GM12878 (cell line): ENCODE data around the gene SLC30A7. TPM values are rescaled to one million over a fixed set of nuclear protein-coding genes. Genes with fewer than 3 reads are reported as not detected.

ENCODE experiments used
- ATAC-seq: fragments of 200-7000 bp; cut with Tn5 transposase; 3 replicates; pipeline ENCODE4 v1.9.1; 2020; ENCODE audit warnings: mild to moderate bottlenecking, moderate library complexity
- BruUV-seq: library from RNA; stranded (reverse); fragments of 400-500 nt; replicated peaks from 2 replicates; lab custom pipeline; 2021; lab: Mats Ljungman, UMichigan
- CTCF ChIA-PET: fragments of 300-600 bp; sonication (Branson Sonifier 250); formaldehyde crosslinking; extraction: SDS; loops from one replicate; lab custom pipeline; 2021; ENCODE audit warnings: inconsistent platforms; lab: Yijun Ruan, JAX
- POLR2A ChIA-PET: fragments of 350-600 bp; formaldehyde crosslinking; extraction: SDS; loops from one replicate; lab custom pipeline; 2021; ENCODE audit warnings: inconsistent platforms; lab: Charles Lee
- RAD21 ChIA-PET: fragments of 300-600 bp; sonication (Branson Sonifier 250); formaldehyde crosslinking; loops from one replicate; lab custom pipeline; 2023; ENCODE audit warnings: antibody characterized with exemption; ENCODE audit not compliant: unreplicated experiment; lab: Charles Lee
- SMC1A ChIA-PET: fragments of 300-600 bp; sonication (Branson Sonifier 250); formaldehyde crosslinking; loops from one replicate; lab custom pipeline; 2023; ENCODE audit not compliant: unreplicated experiment, uncharacterized antibody; lab: Charles Lee
- DNase-seq: peaks from one replicate; pipeline ENCODE4 v3.0.0-alpha.2; 2011; ENCODE audit warnings: low read depth, low spot score
- FAIRE-seq: peaks from 3 replicates; lab custom pipeline; 2011; peaks lifted over from hg19 to GRCh38; lab: Jason Lieb, UNC
- H2AFZ ChIP-seq: 2 replicates; pipeline ENCODE4 v1.6.0; 2011; ENCODE audit warnings: low read depth, low read length, control low read depth; ENCODE audit not compliant: control insufficient read depth
- H3K27ac ChIP-seq: 2 replicates; pipeline ENCODE4 v1.5.1; 2011; ENCODE audit warnings: control low read depth; ENCODE audit not compliant: control insufficient read depth, insufficient read depth
- H3K27me3 ChIP-seq, 2 experiments: replicated peaks in 1 of 2; 2 replicates each; pipeline versions ENCODE4 v1.6.0 to v1.6.1; 2011; ENCODE audit warnings: low read length in 1 of 2; ENCODE audit not compliant: control insufficient read depth in 2 of 2, insufficient read depth in 2 of 2
- H3K36me3 ChIP-seq, 2 experiments: 2 replicates each; pipeline ENCODE4 v1.5.1; 2011; ENCODE audit warnings: low read length in 1 of 2; ENCODE audit not compliant: control insufficient read depth in 2 of 2, insufficient read depth in 2 of 2
- H3K4me1 ChIP-seq: 2 replicates; pipeline ENCODE4 v1.6.1; 2011; ENCODE audit warnings: mild to moderate bottlenecking, low read length, moderate library complexity, mixed read lengths; ENCODE audit not compliant: control insufficient read depth, insufficient read depth
- H3K4me2 ChIP-seq: 2 replicates; pipeline ENCODE4 v1.6.0; 2011; ENCODE audit warnings: control low read depth; ENCODE audit not compliant: control insufficient read depth, insufficient read depth
- H3K4me3 ChIP-seq: fragments of 200-600 bp; sonication (generic); 2 replicates; pipeline ENCODE4 v1.5.1; 2016
- H3K79me2 ChIP-seq: 2 replicates; pipeline ENCODE4 v1.6.0; 2011; ENCODE audit warnings: low read length; ENCODE audit not compliant: control insufficient read depth, insufficient read depth
- H3K9ac ChIP-seq: 2 replicates; pipeline ENCODE4 v1.8.0; 2011; ENCODE audit warnings: low read length, control low read depth, mixed read lengths; ENCODE audit not compliant: control insufficient read depth, insufficient read depth
- H3K9me3 ChIP-seq: replicated peaks from 3 replicates; pipeline ENCODE4 v1.5.1; 2011; ENCODE audit warnings: mild to moderate bottlenecking, low read length; ENCODE audit not compliant: control insufficient read depth, insufficient read depth
- H4K20me1 ChIP-seq: 2 replicates; pipeline ENCODE4 v1.6.0; 2011; ENCODE audit not compliant: control insufficient read depth, insufficient read depth
- HDAC2 ChIP-seq: fragments of 200-600 bp; sonication (generic); IDR thresholded peaks from 2 replicates; pipeline ENCODE4 v1.6.1; 2017
- IKZF2 ChIP-seq, 2 experiments: fragments of 450-650 bp; IDR thresholded peaks; 2 replicates each; pipeline ENCODE4 v1.6.1; 2017; ENCODE audit warnings: mild to moderate bottlenecking in 2 of 2, moderate library complexity in 2 of 2
- KAT2A ChIP-seq: conservative IDR thresholded peaks from 2 replicates; pipeline ENCODE4 v1.6.1; 2011; ENCODE audit warnings: low read depth, low read length; ENCODE audit not compliant: control insufficient read depth
- MYC ChIP-seq: IDR thresholded peaks from 2 replicates; pipeline ENCODE4 v1.6.1; 2011; ENCODE audit warnings: mild to moderate bottlenecking, low read length, moderate library complexity, inconsistent platforms; ENCODE audit not compliant: insufficient read depth, insufficient replicate concordance, insufficient read length, severe bottlenecking
- POLR2AphosphoS2 ChIP-seq: IDR thresholded peaks from 2 replicates; pipeline ENCODE4 v1.6.1; 2011; ENCODE audit warnings: low read depth, mild to moderate bottlenecking, low read length, improper control_type of control experiment, moderate library complexity
- RUNX3 ChIP-seq: IDR thresholded peaks from 2 replicates; pipeline ENCODE4 v1.6.1; 2012; ENCODE audit warnings: low read length, inconsistent platforms
- SMC3 ChIP-seq: IDR thresholded peaks from 2 replicates; pipeline ENCODE4 v1.6.1; 2011; ENCODE audit warnings: low read length, improper control_type of control experiment, borderline replicate concordance
- TCF7 ChIP-seq: IDR thresholded peaks from 2 replicates; pipeline ENCODE4 v1.6.1; 2014; ENCODE audit warnings: antibody characterized with exemption, borderline replicate concordance
- YY1 ChIP-seq: IDR thresholded peaks from 2 replicates; pipeline ENCODE4 v1.6.1; 2011; ENCODE audit warnings: low read depth, mild to moderate bottlenecking, low read length
- ZNF622 ChIP-seq: fragments of 450-650 bp; IDR thresholded peaks from 2 replicates; pipeline ENCODE4 v1.6.1; 2017; ENCODE audit warnings: mild to moderate bottlenecking, inconsistent platforms
- WGBS: methylation state at CpG from one replicate; pipeline ENCODE4 v1.1.6; 2016; ENCODE audit warnings: low lambda C conversion rate; ENCODE audit not compliant: insufficient replicate concordance, insufficient coverage; ENCODE audit errors: missing lambda C conversion rate; 5-methylcytosine and 5-hydroxymethylcytosine counted together
- in situ Hi-C: fragments of 300-500 bp; cut with MboI; formaldehyde crosslinking; loops from 9 replicates; pipeline ENCODE4 v1.14.3; 2018; ENCODE audit warnings: mixed read lengths
- intact Hi-C: fragments of 100-400 bp; cut with micrococcal nuclease; formaldehyde crosslinking; loops from one replicate; pipeline ENCODE4 v1.14.2; 2022; ENCODE audit not compliant: unreplicated experiment
- polyA plus RNA-seq, 11 experiments: library from polyadenylated mRNA; depleted of rRNA in 4 of 11; unstranded in 6 of 11; stranded (reverse) in 5 of 11; fragments of >200 nt; fragmentation: Nextera tagmentation in 4 of 11; fragmentation: Illumina TruSeq in 1 of 11; extraction: Ambion mirVana in 4 of 11; extraction: Trizol in 1 of 11; gene quantifications; 1 replicate in 1 of 11; 2 replicates in 10 of 11; pipeline versions ENCODE4 v1.2.1 to v1.2.3, GENCODE V29; 2011 to 2016; ENCODE audit warnings: inconsistent platforms in 2 of 11, missing spikeins in 2 of 11, low read depth in 1 of 11
- total RNA-seq, 4 experiments: library from RNA; depleted of rRNA in 3 of 4; stranded (reverse); fragments of >200 nt in 3 of 4; fragmentation: Illumina TruSeq in 1 of 4; extraction: Trizol in 1 of 4; gene quantifications; 2 replicates each; pipeline versions ENCODE4 v1.2.1 to v1.2.3, GENCODE V29; 2013 to 2021
- TF ChIP-seq, protein P1 (sequence below): fragments of 450-650 bp; IDR thresholded peaks from 2 replicates; pipeline ENCODE4 v1.6.1; 2017; ENCODE audit warnings: antibody characterized with exemption, mild to moderate bottlenecking, moderate library complexity
- TF ChIP-seq, protein P2 (sequence below): fragments of 450-650 bp; IDR thresholded peaks from 2 replicates; pipeline ENCODE4 v1.6.1; 2017; ENCODE audit warnings: low read depth, mild to moderate bottlenecking, moderate library complexity
- TF ChIP-seq, protein P3 (sequence below): fragments of 450-650 bp; IDR thresholded peaks from 2 replicates; pipeline ENCODE4 v1.6.1; 2016; ENCODE audit warnings: mild to moderate bottlenecking, moderate library complexity, borderline replicate concordance

The SLC30A7 gene
- total and polyA plus RNA-seq, 10 of the 15 experiments (the other 5 are each of a cell fraction or from before 2014, with no cell fraction given): 4.4 to 23.3 (median 16.9) TPM

DNA sequence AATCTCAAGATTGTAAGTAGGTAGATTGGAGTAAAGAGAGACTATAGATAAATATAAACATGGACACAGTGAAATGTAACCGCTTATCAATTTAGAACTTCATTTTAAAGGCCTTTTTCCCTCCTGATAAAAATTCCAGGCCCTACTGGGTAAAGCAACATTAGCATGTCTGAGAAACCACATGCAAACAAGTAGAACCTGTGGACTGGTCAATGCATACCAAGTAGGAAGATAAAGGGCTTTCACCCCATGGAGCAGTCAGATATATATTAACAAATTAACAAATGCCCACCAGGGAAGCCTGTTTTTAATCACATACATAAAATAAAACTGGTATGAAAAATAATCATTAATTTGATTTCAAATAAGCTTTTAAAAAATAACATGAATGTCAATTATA lies 121.6 kb downstream of the SLC30A7 start (continued):
- TF ChIP-seq, protein P1, sequence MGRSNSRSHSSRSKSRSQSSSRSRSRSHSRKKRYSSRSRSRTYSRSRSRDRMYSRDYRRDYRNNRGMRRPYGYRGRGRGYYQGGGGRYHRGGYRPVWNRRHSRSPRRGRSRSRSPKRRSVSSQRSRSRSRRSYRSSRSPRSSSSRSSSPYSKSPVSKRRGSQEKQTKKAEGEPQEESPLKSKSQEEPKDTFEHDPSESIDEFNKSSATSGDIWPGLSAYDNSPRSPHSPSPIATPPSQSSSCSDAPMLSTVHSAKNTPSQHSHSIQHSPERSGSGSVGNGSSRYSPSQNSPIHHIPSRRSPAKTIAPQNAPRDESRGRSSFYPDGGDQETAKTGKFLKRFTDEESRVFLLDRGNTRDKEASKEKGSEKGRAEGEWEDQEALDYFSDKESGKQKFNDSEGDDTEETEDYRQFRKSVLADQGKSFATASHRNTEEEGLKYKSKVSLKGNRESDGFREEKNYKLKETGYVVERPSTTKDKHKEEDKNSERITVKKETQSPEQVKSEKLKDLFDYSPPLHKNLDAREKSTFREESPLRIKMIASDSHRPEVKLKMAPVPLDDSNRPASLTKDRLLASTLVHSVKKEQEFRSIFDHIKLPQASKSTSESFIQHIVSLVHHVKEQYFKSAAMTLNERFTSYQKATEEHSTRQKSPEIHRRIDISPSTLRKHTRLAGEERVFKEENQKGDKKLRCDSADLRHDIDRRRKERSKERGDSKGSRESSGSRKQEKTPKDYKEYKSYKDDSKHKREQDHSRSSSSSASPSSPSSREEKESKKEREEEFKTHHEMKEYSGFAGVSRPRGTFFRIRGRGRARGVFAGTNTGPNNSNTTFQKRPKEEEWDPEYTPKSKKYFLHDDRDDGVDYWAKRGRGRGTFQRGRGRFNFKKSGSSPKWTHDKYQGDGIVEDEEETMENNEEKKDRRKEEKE: no peak

DNA sequence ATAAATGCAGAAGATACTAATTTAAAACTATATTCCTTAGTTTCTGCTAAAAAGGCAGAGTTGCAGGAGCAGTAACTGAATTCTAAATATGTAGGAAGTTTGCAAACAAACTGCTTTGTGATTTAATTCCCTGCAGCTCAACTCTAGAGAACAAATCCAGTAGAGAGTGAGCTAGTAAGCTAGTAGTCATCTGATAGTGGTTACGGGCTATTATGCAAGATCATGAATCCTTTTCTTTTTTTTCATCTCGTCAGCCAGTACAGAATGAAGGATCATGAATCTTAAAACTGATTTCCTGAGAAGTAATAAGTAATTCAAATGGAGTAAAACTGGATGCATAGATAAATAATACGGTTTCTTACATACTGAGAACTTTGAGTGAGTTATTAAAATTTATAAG lies 126.4 kb downstream of the SLC30A7 start:
- Histone ChIP-seq H3K27me3 (no peaks in the 10 kb centered on the region), H3K9ac (no peak overlapping the region), H3K36me3 (0 out of 4 replicates have a peak, but pooled peaks cover 0 to 3% of the 10 kb centered on the region in 2 experiments), H4K20me1 (no peaks in the 10 kb centered on the region), H3K4me2 (no peak overlapping the region), H3K4me3 (no peak overlapping the region), H3K27ac (no peak overlapping the region), H2AFZ (no peak overlapping the region), H3K79me2 (peaks cover 34% of the 10 kb centered on the region), H3K9me3 (no peaks in the 10 kb centered on the region), H3K4me1 (no peaks in the 10 kb centered on the region; the same call in 1 of the 2 replicates)
- in situ Hi-C loops: no loop called here
- TF ChIP-seq POLR2AphosphoS2: no peak
- TF ChIP-seq MYC: no peak
- TF ChIP-seq, protein P2, sequence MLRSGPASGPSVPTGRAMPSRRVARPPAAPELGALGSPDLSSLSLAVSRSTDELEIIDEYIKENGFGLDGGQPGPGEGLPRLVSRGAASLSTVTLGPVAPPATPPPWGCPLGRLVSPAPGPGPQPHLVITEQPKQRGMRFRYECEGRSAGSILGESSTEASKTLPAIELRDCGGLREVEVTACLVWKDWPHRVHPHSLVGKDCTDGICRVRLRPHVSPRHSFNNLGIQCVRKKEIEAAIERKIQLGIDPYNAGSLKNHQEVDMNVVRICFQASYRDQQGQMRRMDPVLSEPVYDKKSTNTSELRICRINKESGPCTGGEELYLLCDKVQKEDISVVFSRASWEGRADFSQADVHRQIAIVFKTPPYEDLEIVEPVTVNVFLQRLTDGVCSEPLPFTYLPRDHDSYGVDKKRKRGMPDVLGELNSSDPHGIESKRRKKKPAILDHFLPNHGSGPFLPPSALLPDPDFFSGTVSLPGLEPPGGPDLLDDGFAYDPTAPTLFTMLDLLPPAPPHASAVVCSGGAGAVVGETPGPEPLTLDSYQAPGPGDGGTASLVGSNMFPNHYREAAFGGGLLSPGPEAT: no peak
- TF ChIP-seq HDAC2: no peak
- TF ChIP-seq YY1: no peak
- TF ChIP-seq IKZF2 (IDR thresholded peaks at IDR 0.05): no peak
- TF ChIP-seq SMC3: no peak
- no peak for TF ChIP-seq KAT2A
- no peak for TF ChIP-seq TCF7
- TF ChIP-seq, protein P3, sequence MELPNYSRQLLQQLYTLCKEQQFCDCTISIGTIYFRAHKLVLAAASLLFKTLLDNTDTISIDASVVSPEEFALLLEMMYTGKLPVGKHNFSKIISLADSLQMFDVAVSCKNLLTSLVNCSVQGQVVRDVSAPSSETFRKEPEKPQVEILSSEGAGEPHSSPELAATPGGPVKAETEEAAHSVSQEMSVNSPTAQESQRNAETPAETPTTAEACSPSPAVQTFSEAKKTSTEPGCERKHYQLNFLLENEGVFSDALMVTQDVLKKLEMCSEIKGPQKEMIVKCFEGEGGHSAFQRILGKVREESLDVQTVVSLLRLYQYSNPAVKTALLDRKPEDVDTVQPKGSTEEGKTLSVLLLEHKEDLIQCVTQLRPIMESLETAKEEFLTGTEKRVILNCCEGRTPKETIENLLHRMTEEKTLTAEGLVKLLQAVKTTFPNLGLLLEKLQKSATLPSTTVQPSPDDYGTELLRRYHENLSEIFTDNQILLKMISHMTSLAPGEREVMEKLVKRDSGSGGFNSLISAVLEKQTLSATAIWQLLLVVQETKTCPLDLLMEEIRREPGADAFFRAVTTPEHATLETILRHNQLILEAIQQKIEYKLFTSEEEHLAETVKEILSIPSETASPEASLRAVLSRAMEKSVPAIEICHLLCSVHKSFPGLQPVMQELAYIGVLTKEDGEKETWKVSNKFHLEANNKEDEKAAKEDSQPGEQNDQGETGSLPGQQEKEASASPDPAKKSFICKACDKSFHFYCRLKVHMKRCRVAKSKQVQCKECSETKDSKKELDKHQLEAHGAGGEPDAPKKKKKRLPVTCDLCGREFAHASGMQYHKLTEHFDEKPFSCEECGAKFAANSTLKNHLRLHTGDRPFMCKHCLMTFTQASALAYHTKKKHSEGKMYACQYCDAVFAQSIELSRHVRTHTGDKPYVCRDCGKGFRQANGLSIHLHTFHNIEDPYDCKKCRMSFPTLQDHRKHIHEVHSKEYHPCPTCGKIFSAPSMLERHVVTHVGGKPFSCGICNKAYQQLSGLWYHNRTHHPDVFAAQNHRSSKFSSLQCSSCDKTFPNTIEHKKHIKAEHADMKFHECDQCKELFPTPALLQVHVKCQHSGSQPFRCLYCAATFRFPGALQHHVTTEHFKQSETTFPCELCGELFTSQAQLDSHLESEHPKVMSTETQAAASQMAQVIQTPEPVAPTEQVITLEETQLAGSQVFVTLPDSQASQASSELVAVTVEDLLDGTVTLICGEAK: no peak
- TF ChIP-seq RUNX3: no peak
- TF ChIP-seq ZNF622: no peak
- ChIA-PET CTCF (interaction anchor here (0.8 to 1.0 kb wide), 2 partner anchors 116 to 266 kb away, joined by 3 read pairs; no protein-coding TSS in a partner anchor), SMC1A (interaction anchor here (0.7 to 1.9 kb wide), 5 partner anchors 9 to 1743 kb away, joined by 3 to 6 read pairs (median 3); no protein-coding TSS in a partner anchor), RAD21 (no interaction called here), POLR2A (interaction anchor here (1.0 kb wide), 1 partner anchor 9 kb away, joined by 3 read pairs; no protein-coding TSS in a partner anchor)
- WGBS: 96% methylated on average over 3 of the region's 3 CpGs
- intact Hi-C loops: no loop called here
- BruUV-seq: no TSS peak
- FAIRE-seq: no peak
- DNase-seq: no peak
- ATAC-seq: no peak
